Suprapubic skin (tissue), 3 donors: ENCODE measurements around the gene DNM3.

Source experiments
- CTCF ChIP-seq, 2 donors: fragments of 200-600 bp in 1 of 2; fragments of 450-650 bp in 1 of 2; sonication (generic) in 1 of 2; IDR thresholded peaks; one replicate each; pipeline ENCODE4 v1.5.1; 2016 to 2019; ENCODE audit warnings: antibody characterized with exemption in 2 of 2, mild to moderate bottlenecking in 1 of 2, moderate library complexity in 1 of 2
- EP300 ChIP-seq: sonication (generic); formaldehyde crosslinking; IDR thresholded peaks from one replicate; pipeline ENCODE4 v1.6.1; 2017; ENCODE audit warnings: antibody characterized with exemption
- POLR2A ChIP-seq, 2 donors: fragments of 450-650 bp; IDR thresholded peaks; one replicate each; pipeline ENCODE4 v1.6.1; 2017; ENCODE audit warnings: antibody characterized with exemption in 2 of 2, mild to moderate bottlenecking in 2 of 2, moderate library complexity in 2 of 2

- TF ChIP-seq EP300 (no peak), CTCF (IDR thresholded peaks at IDR 0.05) (no peak), POLR2A (IDR thresholded peaks at IDR 0.05) (no peak)
Measured at GRCh38 chr1:172277989-172278388, 436.7 kb downstream of the DNM3 start.
